GM12878 (cell line): ENCODE results near the gene NSUN5. TPM values are rescaled to one million over a fixed set of nuclear protein-coding genes. Genes with fewer than 3 reads are reported as not detected.
"Not testable (repeated sequence)": the region's sequence is repeated elsewhere in the genome, so short reads cannot be mapped to it uniquely, and the experiment has no call there.

ENCODE experiments used
- ATAC-seq: fragments of 200-7000 bp; cut with Tn5 transposase; 3 replicates; pipeline ENCODE4 v1.9.1; 2020; ENCODE audit warnings: mild to moderate bottlenecking, moderate library complexity
- BruUV-seq: library from RNA; stranded (reverse); fragments of 400-500 nt; replicated peaks from 2 replicates; lab custom pipeline; 2021; lab: Mats Ljungman, UMichigan
- CTCF ChIA-PET: fragments of 300-600 bp; sonication (Branson Sonifier 250); formaldehyde crosslinking; extraction: SDS; loops from one replicate; lab custom pipeline; 2021; ENCODE audit warnings: inconsistent platforms; lab: Yijun Ruan, JAX
- POLR2A ChIA-PET: fragments of 350-600 bp; formaldehyde crosslinking; extraction: SDS; loops from one replicate; lab custom pipeline; 2021; ENCODE audit warnings: inconsistent platforms; lab: Charles Lee
- RAD21 ChIA-PET: fragments of 300-600 bp; sonication (Branson Sonifier 250); formaldehyde crosslinking; loops from one replicate; lab custom pipeline; 2023; ENCODE audit warnings: antibody characterized with exemption; ENCODE audit not compliant: unreplicated experiment; lab: Charles Lee
- SMC1A ChIA-PET: fragments of 300-600 bp; sonication (Branson Sonifier 250); formaldehyde crosslinking; loops from one replicate; lab custom pipeline; 2023; ENCODE audit not compliant: unreplicated experiment, uncharacterized antibody; lab: Charles Lee
- DNase-seq: peaks from one replicate; pipeline ENCODE4 v3.0.0-alpha.2; 2011; ENCODE audit warnings: low read depth, low spot score
- FAIRE-seq: peaks from 3 replicates; lab custom pipeline; 2011; peaks lifted over from hg19 to GRCh38; lab: Jason Lieb, UNC
- H2AFZ ChIP-seq: 2 replicates; pipeline ENCODE4 v1.6.0; 2011; ENCODE audit warnings: low read depth, low read length, control low read depth; ENCODE audit not compliant: control insufficient read depth
- H3K27ac ChIP-seq: 2 replicates; pipeline ENCODE4 v1.5.1; 2011; ENCODE audit warnings: control low read depth; ENCODE audit not compliant: control insufficient read depth, insufficient read depth
- H3K27me3 ChIP-seq, 2 experiments: replicated peaks in 1 of 2; 2 replicates each; pipeline versions ENCODE4 v1.6.0 to v1.6.1; 2011; ENCODE audit warnings: low read length in 1 of 2; ENCODE audit not compliant: control insufficient read depth in 2 of 2, insufficient read depth in 2 of 2
- H3K36me3 ChIP-seq, 2 experiments: 2 replicates each; pipeline ENCODE4 v1.5.1; 2011; ENCODE audit warnings: low read length in 1 of 2; ENCODE audit not compliant: control insufficient read depth in 2 of 2, insufficient read depth in 2 of 2
- H3K4me1 ChIP-seq: 2 replicates; pipeline ENCODE4 v1.6.1; 2011; ENCODE audit warnings: mild to moderate bottlenecking, low read length, moderate library complexity, mixed read lengths; ENCODE audit not compliant: control insufficient read depth, insufficient read depth
- H3K4me2 ChIP-seq: 2 replicates; pipeline ENCODE4 v1.6.0; 2011; ENCODE audit warnings: control low read depth; ENCODE audit not compliant: control insufficient read depth, insufficient read depth
- H3K4me3 ChIP-seq: fragments of 200-600 bp; sonication (generic); 2 replicates; pipeline ENCODE4 v1.5.1; 2016
- H3K79me2 ChIP-seq: 2 replicates; pipeline ENCODE4 v1.6.0; 2011; ENCODE audit warnings: low read length; ENCODE audit not compliant: control insufficient read depth, insufficient read depth
- H3K9ac ChIP-seq: 2 replicates; pipeline ENCODE4 v1.8.0; 2011; ENCODE audit warnings: low read length, control low read depth, mixed read lengths; ENCODE audit not compliant: control insufficient read depth, insufficient read depth
- H3K9me3 ChIP-seq: replicated peaks from 3 replicates; pipeline ENCODE4 v1.5.1; 2011; ENCODE audit warnings: mild to moderate bottlenecking, low read length; ENCODE audit not compliant: control insufficient read depth, insufficient read depth
- H4K20me1 ChIP-seq: 2 replicates; pipeline ENCODE4 v1.6.0; 2011; ENCODE audit not compliant: control insufficient read depth, insufficient read depth
- WGBS: methylation state at CpG from one replicate; pipeline ENCODE4 v1.1.6; 2016; ENCODE audit warnings: low lambda C conversion rate; ENCODE audit not compliant: insufficient replicate concordance, insufficient coverage; ENCODE audit errors: missing lambda C conversion rate; 5-methylcytosine and 5-hydroxymethylcytosine counted together
- in situ Hi-C: fragments of 300-500 bp; cut with MboI; formaldehyde crosslinking; loops from 9 replicates; pipeline ENCODE4 v1.14.3; 2018; ENCODE audit warnings: mixed read lengths
- intact Hi-C: fragments of 100-400 bp; cut with micrococcal nuclease; formaldehyde crosslinking; loops from one replicate; pipeline ENCODE4 v1.14.2; 2022; ENCODE audit not compliant: unreplicated experiment
- polyA plus RNA-seq, 11 experiments: library from polyadenylated mRNA; depleted of rRNA in 4 of 11; unstranded in 6 of 11; stranded (reverse) in 5 of 11; fragments of >200 nt; fragmentation: Nextera tagmentation in 4 of 11; fragmentation: Illumina TruSeq in 1 of 11; extraction: Ambion mirVana in 4 of 11; extraction: Trizol in 1 of 11; gene quantifications; 1 replicate in 1 of 11; 2 replicates in 10 of 11; pipeline versions ENCODE4 v1.2.1 to v1.2.3, GENCODE V29; 2011 to 2016; ENCODE audit warnings: inconsistent platforms in 2 of 11, missing spikeins in 2 of 11, low read depth in 1 of 11
- small RNA-seq: library from RNA; depleted of rRNA; stranded (forward); fragments of <200 nt; gene quantifications from one replicate; pipeline ENCODE3, GENCODE V24; 2014
- total RNA-seq, 4 experiments: library from RNA; depleted of rRNA in 3 of 4; stranded (reverse); fragments of >200 nt in 3 of 4; fragmentation: Illumina TruSeq in 1 of 4; extraction: Trizol in 1 of 4; gene quantifications; 2 replicates each; pipeline versions ENCODE4 v1.2.1 to v1.2.3, GENCODE V29; 2013 to 2021

The NSUN5 gene
- total and polyA plus RNA-seq, 10 of the 15 experiments (the other 5 are each of a cell fraction or from before 2014, with no cell fraction given): 2.0 to 63.4 (median 38.2) TPM

DNA sequence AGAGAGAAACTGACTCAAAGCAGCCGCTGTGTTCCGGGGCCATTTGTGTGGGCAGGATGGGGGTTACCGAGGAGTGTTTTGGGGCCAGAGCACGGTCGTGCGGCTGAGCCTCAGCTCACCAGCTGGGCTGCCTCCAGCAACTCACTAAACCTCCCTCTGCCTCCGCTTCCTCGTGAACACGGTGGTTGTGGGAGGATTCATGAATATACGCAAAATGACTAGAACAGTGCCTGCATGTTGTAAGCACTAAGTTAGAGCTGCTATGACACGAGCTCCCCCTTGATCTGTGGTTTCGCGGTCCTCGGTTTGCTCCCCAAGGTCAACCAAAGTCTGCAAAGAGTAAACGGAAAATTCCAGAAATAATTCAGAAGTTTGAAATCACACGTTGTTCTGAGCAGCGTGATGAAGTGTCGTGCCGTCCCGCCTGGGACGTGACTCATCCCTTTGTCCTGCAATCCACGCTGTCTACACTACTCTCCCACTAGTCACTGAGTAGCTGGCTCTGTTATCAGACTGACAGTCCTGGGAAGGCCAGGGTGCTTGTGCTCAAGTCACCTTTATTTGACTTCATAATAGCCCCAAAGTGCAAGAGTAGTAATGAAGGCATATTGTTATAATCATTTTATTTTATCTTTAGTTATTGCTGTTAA, 41.8 kb downstream of the NSUN5 start:
- ATAC-seq: peak; percentile 93
- not testable (repeated sequence) for FAIRE-seq

DNA sequence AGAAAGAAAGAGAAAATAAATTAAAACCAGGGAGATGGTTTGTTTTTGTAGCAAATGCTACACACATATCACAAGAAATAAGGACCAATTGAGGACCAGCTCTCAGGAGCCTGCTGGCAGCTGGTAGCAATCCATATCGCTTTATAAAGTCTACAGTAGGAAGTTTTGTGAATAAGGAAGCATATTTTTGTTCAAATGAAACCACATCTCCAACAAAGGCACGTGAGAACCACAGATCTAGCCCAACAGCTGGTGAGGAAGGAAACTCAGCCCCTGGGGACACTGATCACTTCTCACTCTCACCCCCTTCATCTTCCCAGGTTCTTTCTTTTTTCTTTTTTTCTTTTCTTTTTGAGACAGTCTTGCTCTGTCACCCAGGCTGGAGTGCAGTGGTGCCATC, 46.2 kb downstream of the NSUN5 start:
- WGBS: no CpG with 5 or more reads among the region's 2 CpGs
- H3K4me1 ChIP-seq, H2AFZ ChIP-seq, intact Hi-C loops, H3K9ac ChIP-seq, H3K4me3 ChIP-seq, CTCF ChIA-PET, SMC1A ChIA-PET, DNase-seq, FAIRE-seq, RAD21 ChIA-PET, H3K27me3 ChIP-seq, in situ Hi-C loops, POLR2A ChIA-PET, H4K20me1 ChIP-seq, H3K79me2 ChIP-seq, BruUV-seq, H3K4me2 ChIP-seq, H3K27ac ChIP-seq, H3K36me3 ChIP-seq, H3K9me3 ChIP-seq: not testable (repeated sequence)
- ATAC-seq: peak; percentile 44

More for the DNA sequence above, 41.8 kb downstream of the NSUN5 start:
- whole genome bisulfite sequencing: no CpG with 5 or more reads among the region's 22 CpGs
- RAD21 ChIA-PET, POLR2A ChIA-PET, in situ Hi-C loops, BruUV-seq, H3K4me1 ChIP-seq, H2AFZ ChIP-seq, H3K9ac ChIP-seq, H3K4me2 ChIP-seq, H3K79me2 ChIP-seq, H3K36me3 ChIP-seq, H4K20me1 ChIP-seq, H3K9me3 ChIP-seq, DNase-seq, SMC1A ChIA-PET, CTCF ChIA-PET, H3K27ac ChIP-seq, H3K27me3 ChIP-seq, intact Hi-C loops, H3K4me3 ChIP-seq: not testable (repeated sequence)

Small RNA genes within 50 kb of the gene (small RNA-seq; reads per million reads assigned to genes)
- gene RNU6-1080P: not detected

Other genes with a start within 250 kb of the NSUN5 start
- gene SPDYE9, start 222.8 kb downstream of the NSUN5 start, total RNA-seq (2014; rRNA removed): not detected in 2 replicates
- gene SPDYE9, start 222.8 kb downstream of the NSUN5 start, total RNA-seq (2014; rRNA removed; fragmentation: Illumina TruSeq; extraction: Trizol): not detected in 2 replicates
- gene SPDYE9, start 222.8 kb downstream of the NSUN5 start, total RNA-seq (2021): not detected in 2 replicates
- gene SPDYE9, start 222.8 kb downstream of the NSUN5 start, polyA plus RNA-seq (2011; rRNA removed): not detected in 2 replicates
- not detected in 2 replicates for gene SPDYE9, start 222.8 kb downstream of the NSUN5 start, polyA plus RNA-seq (2014; fragmentation: Illumina TruSeq; extraction: Trizol)
- under 1 TPM; 0.09 to 0.61 TPM for gene SPDYE9, start 222.8 kb downstream of the NSUN5 start, polyA plus RNA-seq (2014; fragmentation: Nextera tagmentation; extraction: Ambion mirVana)
- 0.04 TPM in 1 of 2 replicates, not detected in the other for gene SPDYE9, start 222.8 kb downstream of the NSUN5 start, polyA plus RNA-seq (2014; rRNA removed)
- 1 to 10 TPM; 1.7 to 1.8 TPM for gene SPDYE9, start 222.8 kb downstream of the NSUN5 start, polyA plus RNA-seq (2016; fragmentation: Nextera tagmentation; extraction: Ambion mirVana)
- not detected in 2 replicates for gene TRIM50, start 19.3 kb upstream of the NSUN5 start, total RNA-seq (2014; rRNA removed)
- not detected in 2 replicates for gene TRIM50, start 19.3 kb upstream of the NSUN5 start, total RNA-seq (2014; rRNA removed; fragmentation: Illumina TruSeq; extraction: Trizol)
- gene TRIM50, start 19.3 kb upstream of the NSUN5 start, total RNA-seq (2021): not detected in 2 replicates
- gene TRIM50, start 19.3 kb upstream of the NSUN5 start, polyA plus RNA-seq (2011; rRNA removed): not detected in 2 replicates
- gene TRIM50, start 19.3 kb upstream of the NSUN5 start, polyA plus RNA-seq (2014; fragmentation: Illumina TruSeq; extraction: Trizol): not detected in 2 replicates
- gene TRIM50, start 19.3 kb upstream of the NSUN5 start, polyA plus RNA-seq (2014; fragmentation: Nextera tagmentation; extraction: Ambion mirVana): not detected
- gene TRIM50, start 19.3 kb upstream of the NSUN5 start, polyA plus RNA-seq (2014; rRNA removed): not detected in 2 replicates
- not detected for gene TRIM50, start 19.3 kb upstream of the NSUN5 start, polyA plus RNA-seq (2016; fragmentation: Nextera tagmentation; extraction: Ambion mirVana)
- not detected in 2 replicates for gene FKBP6, start 19.3 kb upstream of the NSUN5 start, total RNA-seq (2014; rRNA removed)
- gene FKBP6, start 19.3 kb upstream of the NSUN5 start, total RNA-seq (2014; rRNA removed; fragmentation: Illumina TruSeq; extraction: Trizol): not detected in 2 replicates
- gene FKBP6, start 19.3 kb upstream of the NSUN5 start, total RNA-seq (2021): not detected in 2 replicates
- not detected in 2 replicates for gene FKBP6, start 19.3 kb upstream of the NSUN5 start, polyA plus RNA-seq (2011; rRNA removed)
- not detected in 2 replicates for gene FKBP6, start 19.3 kb upstream of the NSUN5 start, polyA plus RNA-seq (2014; fragmentation: Illumina TruSeq; extraction: Trizol)
- gene FKBP6, start 19.3 kb upstream of the NSUN5 start, polyA plus RNA-seq (2014; fragmentation: Nextera tagmentation; extraction: Ambion mirVana): not detected
- not detected in 2 replicates for gene FKBP6, start 19.3 kb upstream of the NSUN5 start, polyA plus RNA-seq (2014; rRNA removed)
- not detected for gene FKBP6, start 19.3 kb upstream of the NSUN5 start, polyA plus RNA-seq (2016; fragmentation: Nextera tagmentation; extraction: Ambion mirVana)
- gene FZD9, start 125.0 kb upstream of the NSUN5 start, total RNA-seq (2014; rRNA removed): 0.05 TPM in 1 of 2 replicates, not detected in the other
- not detected in 2 replicates for gene FZD9, start 125.0 kb upstream of the NSUN5 start, total RNA-seq (2014; rRNA removed; fragmentation: Illumina TruSeq; extraction: Trizol)
- not detected in 2 replicates for gene FZD9, start 125.0 kb upstream of the NSUN5 start, total RNA-seq (2021)
- gene FZD9, start 125.0 kb upstream of the NSUN5 start, polyA plus RNA-seq (2011; rRNA removed): not detected in 2 replicates
- 0.03 TPM in 1 of 2 replicates, not detected in the other for gene FZD9, start 125.0 kb upstream of the NSUN5 start, polyA plus RNA-seq (2014; fragmentation: Illumina TruSeq; extraction: Trizol)
- not detected for gene FZD9, start 125.0 kb upstream of the NSUN5 start, polyA plus RNA-seq (2014; fragmentation: Nextera tagmentation; extraction: Ambion mirVana)
- 0.05 TPM in 1 of 2 replicates, not detected in the other for gene FZD9, start 125.0 kb upstream of the NSUN5 start, polyA plus RNA-seq (2014; rRNA removed)
- gene FZD9, start 125.0 kb upstream of the NSUN5 start, polyA plus RNA-seq (2016; fragmentation: Nextera tagmentation; extraction: Ambion mirVana): not detected
- gene BAZ1B, start 213.5 kb upstream of the NSUN5 start, total RNA-seq (2014; rRNA removed): 50.3 and 50.4 TPM in 2 replicates
- 77.0 and 77.4 TPM in 2 replicates for gene BAZ1B, start 213.5 kb upstream of the NSUN5 start, total RNA-seq (2014; rRNA removed; fragmentation: Illumina TruSeq; extraction: Trizol)
- gene BAZ1B, start 213.5 kb upstream of the NSUN5 start, total RNA-seq (2021): 64.5 and 68.2 TPM in 2 replicates
- 33.8 and 39.6 TPM in 2 replicates for gene BAZ1B, start 213.5 kb upstream of the NSUN5 start, polyA plus RNA-seq (2011; rRNA removed)
- 73.8 and 82.0 TPM in 2 replicates for gene BAZ1B, start 213.5 kb upstream of the NSUN5 start, polyA plus RNA-seq (2014; fragmentation: Illumina TruSeq; extraction: Trizol)
- gene BAZ1B, start 213.5 kb upstream of the NSUN5 start, polyA plus RNA-seq (2014; fragmentation: Nextera tagmentation; extraction: Ambion mirVana): 10 to 100 TPM; 14.0 to 20.3 TPM
- gene BAZ1B, start 213.5 kb upstream of the NSUN5 start, polyA plus RNA-seq (2014; rRNA removed): 38.6 and 39.1 TPM in 2 replicates
- gene BAZ1B, start 213.5 kb upstream of the NSUN5 start, polyA plus RNA-seq (2016; fragmentation: Nextera tagmentation; extraction: Ambion mirVana): 10 to 100 TPM; 19.4 to 31.9 TPM
- 20.7 and 24.2 TPM in 2 replicates for gene BCL7B, start 248.9 kb upstream of the NSUN5 start, total RNA-seq (2014; rRNA removed)
- gene BCL7B, start 248.9 kb upstream of the NSUN5 start, total RNA-seq (2014; rRNA removed; fragmentation: Illumina TruSeq; extraction: Trizol): 22.7 and 23.0 TPM in 2 replicates
- 49.4 and 60.9 TPM in 2 replicates for gene BCL7B, start 248.9 kb upstream of the NSUN5 start, total RNA-seq (2021)
- gene BCL7B, start 248.9 kb upstream of the NSUN5 start, polyA plus RNA-seq (2011; rRNA removed): 39.3 and 54.1 TPM in 2 replicates
- 31.6 and 46.3 TPM in 2 replicates for gene BCL7B, start 248.9 kb upstream of the NSUN5 start, polyA plus RNA-seq (2014; fragmentation: Illumina TruSeq; extraction: Trizol)
- gene BCL7B, start 248.9 kb upstream of the NSUN5 start, polyA plus RNA-seq (2014; fragmentation: Nextera tagmentation; extraction: Ambion mirVana): 10 to 100 TPM; 10.9 to 21.2 TPM
- 61.3 and 66.0 TPM in 2 replicates for gene BCL7B, start 248.9 kb upstream of the NSUN5 start, polyA plus RNA-seq (2014; rRNA removed)
- gene BCL7B, start 248.9 kb upstream of the NSUN5 start, polyA plus RNA-seq (2016; fragmentation: Nextera tagmentation; extraction: Ambion mirVana): 10 to 100 TPM; 61.7 to 61.8 TPM